ENCODE results near the gene TYW5. TPM values are rescaled to one million over a fixed set of nuclear protein-coding genes. Genes with fewer than 3 reads are reported as not detected.

The TYW5 gene
- total and polyA plus RNA-seq, 12 donors, result 1.9 to 3.5 (median 2.6) TPM

DNA sequence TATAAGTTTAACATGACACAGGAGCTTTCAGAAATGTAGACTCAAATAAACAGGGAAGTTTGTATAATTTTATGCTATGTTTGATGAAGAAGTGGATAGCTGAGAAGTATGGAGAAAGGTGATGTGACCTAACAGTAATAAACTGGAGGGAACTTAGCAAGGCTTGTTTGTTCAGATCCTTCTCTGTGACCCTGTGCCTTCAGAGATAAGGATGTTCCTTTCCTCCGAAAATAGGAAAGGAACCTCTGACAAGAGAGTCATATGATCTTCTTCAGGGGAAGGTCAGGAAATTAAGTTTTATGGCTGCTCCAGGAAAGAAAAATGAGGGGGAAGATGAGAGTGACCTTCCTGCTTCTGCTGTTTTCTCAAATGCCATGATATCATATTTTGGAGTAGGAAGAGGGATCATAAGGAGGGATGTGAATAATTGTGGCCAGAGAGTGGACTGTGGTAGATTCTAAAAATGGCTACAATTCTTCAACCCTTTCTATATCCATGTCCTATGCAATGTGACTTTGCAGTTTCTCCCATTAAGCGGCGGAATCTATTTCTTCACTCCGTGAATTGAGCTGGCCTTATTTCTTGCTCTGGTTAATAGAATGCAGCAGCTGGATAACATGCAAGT, 52.7 kb downstream of the TYW5 start:
- Histone ChIP-seq H3K4me1 (no peaks in the 10 kb centered on the region), H3K9me3 (no peaks in the 10 kb centered on the region), H3K27me3 (no peaks in the 10 kb centered on the region), H3K4me3 (no peak overlapping the region), H3K36me3 (no peaks in the 10 kb centered on the region), H3K27ac (no peak overlapping the region)
- no peak for ATAC-seq
- WGBS, 2 donors, result 77 to 83% methylated on average over 4 of the region's 4 CpGs
- intact Hi-C loops (cut with DNase I), result no loop called here
- DNase-seq, result no peak
- TF ChIP-seq, protein P1, sequence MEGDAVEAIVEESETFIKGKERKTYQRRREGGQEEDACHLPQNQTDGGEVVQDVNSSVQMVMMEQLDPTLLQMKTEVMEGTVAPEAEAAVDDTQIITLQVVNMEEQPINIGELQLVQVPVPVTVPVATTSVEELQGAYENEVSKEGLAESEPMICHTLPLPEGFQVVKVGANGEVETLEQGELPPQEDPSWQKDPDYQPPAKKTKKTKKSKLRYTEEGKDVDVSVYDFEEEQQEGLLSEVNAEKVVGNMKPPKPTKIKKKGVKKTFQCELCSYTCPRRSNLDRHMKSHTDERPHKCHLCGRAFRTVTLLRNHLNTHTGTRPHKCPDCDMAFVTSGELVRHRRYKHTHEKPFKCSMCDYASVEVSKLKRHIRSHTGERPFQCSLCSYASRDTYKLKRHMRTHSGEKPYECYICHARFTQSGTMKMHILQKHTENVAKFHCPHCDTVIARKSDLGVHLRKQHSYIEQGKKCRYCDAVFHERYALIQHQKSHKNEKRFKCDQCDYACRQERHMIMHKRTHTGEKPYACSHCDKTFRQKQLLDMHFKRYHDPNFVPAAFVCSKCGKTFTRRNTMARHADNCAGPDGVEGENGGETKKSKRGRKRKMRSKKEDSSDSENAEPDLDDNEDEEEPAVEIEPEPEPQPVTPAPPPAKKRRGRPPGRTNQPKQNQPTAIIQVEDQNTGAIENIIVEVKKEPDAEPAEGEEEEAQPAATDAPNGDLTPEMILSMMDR (IDR thresholded peaks at IDR 0.05), result no peak

DNA sequence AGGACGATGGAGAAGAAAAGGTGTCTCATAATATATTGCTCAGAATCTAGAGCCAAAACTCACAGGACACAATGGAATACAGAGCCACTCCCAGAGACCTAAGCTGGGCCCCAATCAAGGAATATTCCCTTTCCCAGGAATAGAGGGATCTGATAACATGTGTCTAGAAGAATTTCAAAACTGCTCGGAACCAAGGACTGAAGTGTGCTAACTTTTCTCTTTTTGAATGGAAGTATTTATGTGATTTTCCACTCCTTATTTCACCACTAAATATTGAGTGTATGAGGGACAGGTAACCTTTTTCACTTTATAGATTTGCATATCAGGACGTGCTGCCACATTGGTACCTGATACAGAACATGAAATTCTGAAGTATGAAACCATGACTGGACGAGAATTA, 53.3 kb downstream of the TYW5 start:
- intact Hi-C loops (cut with DNase I), result no loop called here
- 90 to 93% methylated on average over 4 of the region's 4 CpGs for WGBS, 2 donors
- ATAC-seq, result no peak
- Histone ChIP-seq H3K27ac (no peak overlapping the region), H3K9me3 (no peaks in the 10 kb centered on the region), H3K4me1 (no peaks in the 10 kb centered on the region), H3K27me3 (no peaks in the 10 kb centered on the region), H3K36me3 (no peaks in the 10 kb centered on the region), H3K4me3 (no peak overlapping the region)
- TF ChIP-seq, protein P1 (IDR thresholded peaks at IDR 0.05), result no peak
- DNase-seq, result no peak

DNA sequence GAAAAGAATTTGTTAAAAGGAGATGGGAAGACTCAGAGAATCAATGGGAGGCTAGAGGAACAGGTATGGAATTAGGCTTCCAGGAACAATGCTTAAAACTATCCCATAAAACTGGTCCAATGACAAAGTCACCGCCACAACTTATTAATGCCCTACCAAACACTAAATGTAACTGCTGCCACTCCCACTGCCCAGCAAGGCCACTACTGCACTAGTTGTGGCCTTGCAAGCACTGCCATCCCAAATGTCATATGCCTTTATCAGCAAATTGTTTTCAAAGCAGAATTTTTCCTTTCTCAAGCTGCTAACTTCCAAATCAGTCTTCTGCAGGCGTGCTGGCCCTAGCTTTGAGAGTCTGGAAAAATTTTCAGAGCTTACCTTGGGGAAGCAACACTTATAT, 58.7 kb downstream of the TYW5 start:
- no peaks in the 10 kb centered on the region for H3K4me1 ChIP-seq
- WGBS, 2 donors, result 88 to 89% methylated on average over 2 of the region's 2 CpGs
- H3K9me3 ChIP-seq, result peaks cover 0 to 4% (median 0%) of the 10 kb centered on the region in 11 donors
- ATAC-seq, result no peak
- intact Hi-C loops (cut with DNase I), result no loop called here
- DNase-seq, result no peak
- no peaks in the 10 kb centered on the region for H3K27me3 ChIP-seq
- H3K36me3 ChIP-seq, result no peaks in the 10 kb centered on the region
- H3K27ac ChIP-seq, result no peak overlapping the region
- TF ChIP-seq, protein P1 (IDR thresholded peaks at IDR 0.05), result no peak
- H3K4me3 ChIP-seq, result no peak overlapping the region

DNA sequence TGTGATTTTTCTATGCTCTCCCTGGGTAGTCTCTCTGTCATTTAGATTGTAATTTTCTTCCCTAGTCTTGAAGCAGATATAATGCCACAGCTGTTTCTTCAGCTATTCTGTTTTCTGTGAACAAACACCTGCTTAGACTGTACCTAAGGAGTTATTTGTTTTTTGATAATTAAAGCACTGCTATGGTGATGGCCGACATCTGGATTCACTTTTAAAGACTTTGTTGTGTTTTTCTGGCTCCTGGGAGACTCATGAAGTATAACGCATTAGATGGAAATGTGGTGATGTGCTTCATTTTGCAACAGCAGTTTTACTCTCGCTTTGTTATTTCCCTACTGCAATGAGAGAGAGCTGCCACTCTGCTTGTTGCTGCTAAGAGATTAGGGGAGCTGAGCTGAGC, 59.9 kb downstream of the TYW5 start:
- 80 to 82% methylated on average over 3 of the region's 3 CpGs for WGBS, 2 donors
- H3K9me3 ChIP-seq, result peaks cover 0 to 4% (median 0%) of the 10 kb centered on the region in 11 donors
- no peak overlapping the region for H3K27ac ChIP-seq
- ATAC-seq (no peak), DNase-seq (no peak)
- intact Hi-C loops (cut with DNase I), result no loop called here
- H3K27me3 ChIP-seq, result no peaks in the 10 kb centered on the region
- no peaks in the 10 kb centered on the region for H3K4me1 ChIP-seq
- no peaks in the 10 kb centered on the region for H3K36me3 ChIP-seq
- no peak overlapping the region for H3K4me3 ChIP-seq
- TF ChIP-seq, protein P1 (IDR thresholded peaks at IDR 0.05), result no peak
